H1 (cell line): ENCODE results near the gene SLC38A8.

Source experiments
- CTCF ChIP-seq, 3 experiments: IDR thresholded peaks; 1 replicate in 2 of 3; 2 replicates in 1 of 3; pipeline versions ENCODE4 v1.5.1 to v1.6.1; 2011; ENCODE audit warnings: low read length in 3 of 3, mild to moderate bottlenecking in 3 of 3, inconsistent platforms in 2 of 3, low read depth in 1 of 3, moderate library complexity in 1 of 3; ENCODE audit not compliant: insufficient read depth in 1 of 3; ENCODE audit errors: control extremely low read depth in 1 of 3
- EP300 ChIP-seq, 2 experiments: IDR thresholded peaks; 1 replicate in 1 of 2; 2 replicates in 1 of 2; pipeline ENCODE4 v1.6.1; 2011 to 2012; ENCODE audit warnings: low read depth in 2 of 2, low read length in 2 of 2, mild to moderate bottlenecking in 2 of 2, borderline replicate concordance in 1 of 2, inconsistent platforms in 1 of 2, moderate library complexity in 1 of 2
- MAX ChIP-seq: IDR thresholded peaks from 2 replicates; pipeline ENCODE4 v1.6.1; 2012; ENCODE audit warnings: inconsistent platforms
- POLR2A ChIP-seq, 2 experiments: IDR thresholded peaks; 1 replicate in 1 of 2; 2 replicates in 1 of 2; pipeline ENCODE4 v1.6.1; 2011; ENCODE audit warnings: low read depth in 2 of 2, low read length in 2 of 2, mild to moderate bottlenecking in 2 of 2; ENCODE audit errors: control extremely low read depth in 1 of 2
- RAD21 ChIP-seq, 2 experiments: IDR thresholded peaks in 1 of 2; conservative IDR thresholded peaks in 1 of 2; 2 replicates each; pipeline ENCODE4 v1.6.1; 2011; ENCODE audit warnings: low read depth in 2 of 2, low read length in 2 of 2, improper control_type of control experiment in 1 of 2, inconsistent platforms in 1 of 2, mild to moderate bottlenecking in 1 of 2, moderate library complexity in 1 of 2
- USF2 ChIP-seq: IDR thresholded peaks from 2 replicates; pipeline ENCODE4 v1.6.1; 2011; ENCODE audit warnings: low read length, improper control_type of control experiment

GRCh38 chr16:84061236-84061819 is 18.7 kb upstream of the SLC38A8 start:
- TF ChIP-seq USF2: no peak
- TF ChIP-seq CTCF (IDR thresholded peaks at IDR 0.05; ENCODE audit: control extremely low read depth in 1 of 3, insufficient read depth in 1 of 3, low read depth in 1 of 3, low read length in 3 of 3): no peak
- no peak for TF ChIP-seq EP300 (IDR thresholded peaks at IDR 0.05; ENCODE audit: borderline replicate concordance in 1 of 2, low read depth in 2 of 2, low read length in 2 of 2)
- TF ChIP-seq POLR2A (IDR thresholded peaks at IDR 0.05; ENCODE audit: control extremely low read depth in 1 of 2, low read depth in 2 of 2, low read length in 2 of 2): no peak
- no peak for TF ChIP-seq RAD21 (IDR thresholded peaks at IDR 0.05 in 1 of 2, conservative IDR thresholded peaks at IDR 0.05 in 1 of 2; ENCODE audit: low read depth in 2 of 2, low read length in 2 of 2)
- no peak for TF ChIP-seq MAX
